Measurements from ENCODE around the gene DLGAP4. TPM values are rescaled to one million over a fixed set of nuclear protein-coding genes. Genes with fewer than 3 reads are reported as not detected.

Gene DLGAP4
- total and polyA plus RNA-seq, 9 of the 15 experiments (the other 6 are each of a cell fraction or from before 2014, with no cell fraction given) = 0.31 to 34.1 (median 4.5) TPM

GRCh38 chr20:36541227-36541767 lies 235.2 kb downstream of the DLGAP4 start, which contains the start of gene MYL9 (continued):
- TF ChIP-seq ZBTB8A (IDR thresholded peaks at IDR 0.05; ENCODE audit: partially characterized antibody) (no peak), JUNB (CRISPR knock-in tag; conservative IDR thresholded peaks at IDR 0.05) (no peak), NBN (IDR thresholded peaks at IDR 0.05; ENCODE audit: low read depth) (no peak), SMC3 (conservative IDR thresholded peaks at IDR 0.05; ENCODE audit: insufficient read depth, low read depth, low read length) (0 out of 2 replicates have a peak, but pooled peaks have one; percentile 3), RFX1 (IDR thresholded peaks at IDR 0.05) (no peak), KLF6 (CRISPR knock-in tag; IDR thresholded peaks at IDR 0.05; ENCODE audit: borderline replicate concordance) (no peak), NEUROD1 (IDR thresholded peaks at IDR 0.05; ENCODE audit: borderline replicate concordance, low read depth, low read length, partially characterized antibody) (no peak), ZNF197 (CRISPR knock-in tag; IDR thresholded peaks at IDR 0.05; ENCODE audit: low read depth) (no peak), MAFG (tag; conservative IDR thresholded peaks at IDR 0.05) (no peak), FOXK1 (CRISPR knock-in tag; IDR thresholded peaks at IDR 0.05; ENCODE audit: borderline replicate concordance) (no peak), FOS (IDR thresholded peaks at IDR 0.05; ENCODE audit: extremely low read depth, insufficient read length) (no peak), NFIC (IDR thresholded peaks at IDR 0.05) (peak; percentile 65), ZNF592 (IDR thresholded peaks at IDR 0.05) (no peak), ZBTB1 (CRISPR knock-in tag; IDR thresholded peaks at IDR 0.05; ENCODE audit: borderline replicate concordance, low read depth) (no peak), NR1H2 (CRISPR knock-in tag; IDR thresholded peaks at IDR 0.05) (no peak), CEBPG (CRISPR knock-in tag; IDR thresholded peaks at IDR 0.05) (no peak), CEBPG (tag; conservative IDR thresholded peaks at IDR 0.05 in 1 of 2, IDR thresholded peaks at IDR 0.05 in 1 of 2) (no peak), GTF2F1 (IDR thresholded peaks at IDR 0.05; ENCODE audit: low read depth, low read length) (no peak)
- TF ChIP-seq, protein P1, sequence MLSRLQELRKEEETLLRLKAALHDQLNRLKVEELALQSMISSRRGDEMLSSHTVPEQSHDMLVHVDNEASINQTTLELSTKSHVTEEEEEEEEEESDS (CRISPR knock-in tag; IDR thresholded peaks at IDR 0.05) = no peak
- TF ChIP-seq, protein P2, sequence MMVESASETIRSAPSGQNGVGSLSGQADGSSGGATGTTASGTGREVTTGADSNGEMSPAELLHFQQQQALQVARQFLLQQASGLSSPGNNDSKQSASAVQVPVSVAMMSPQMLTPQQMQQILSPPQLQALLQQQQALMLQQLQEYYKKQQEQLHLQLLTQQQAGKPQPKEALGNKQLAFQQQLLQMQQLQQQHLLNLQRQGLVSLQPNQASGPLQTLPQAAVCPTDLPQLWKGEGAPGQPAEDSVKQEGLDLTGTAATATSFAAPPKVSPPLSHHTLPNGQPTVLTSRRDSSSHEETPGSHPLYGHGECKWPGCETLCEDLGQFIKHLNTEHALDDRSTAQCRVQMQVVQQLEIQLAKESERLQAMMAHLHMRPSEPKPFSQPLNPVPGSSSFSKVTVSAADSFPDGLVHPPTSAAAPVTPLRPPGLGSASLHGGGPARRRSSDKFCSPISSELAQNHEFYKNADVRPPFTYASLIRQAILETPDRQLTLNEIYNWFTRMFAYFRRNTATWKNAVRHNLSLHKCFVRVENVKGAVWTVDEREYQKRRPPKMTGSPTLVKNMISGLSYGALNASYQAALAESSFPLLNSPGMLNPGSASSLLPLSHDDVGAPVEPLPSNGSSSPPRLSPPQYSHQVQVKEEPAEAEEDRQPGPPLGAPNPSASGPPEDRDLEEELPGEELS (CRISPR knock-in tag; IDR thresholded peaks at IDR 0.05; ENCODE audit: borderline replicate concordance) = no peak
- TF ChIP-seq, protein P3, sequence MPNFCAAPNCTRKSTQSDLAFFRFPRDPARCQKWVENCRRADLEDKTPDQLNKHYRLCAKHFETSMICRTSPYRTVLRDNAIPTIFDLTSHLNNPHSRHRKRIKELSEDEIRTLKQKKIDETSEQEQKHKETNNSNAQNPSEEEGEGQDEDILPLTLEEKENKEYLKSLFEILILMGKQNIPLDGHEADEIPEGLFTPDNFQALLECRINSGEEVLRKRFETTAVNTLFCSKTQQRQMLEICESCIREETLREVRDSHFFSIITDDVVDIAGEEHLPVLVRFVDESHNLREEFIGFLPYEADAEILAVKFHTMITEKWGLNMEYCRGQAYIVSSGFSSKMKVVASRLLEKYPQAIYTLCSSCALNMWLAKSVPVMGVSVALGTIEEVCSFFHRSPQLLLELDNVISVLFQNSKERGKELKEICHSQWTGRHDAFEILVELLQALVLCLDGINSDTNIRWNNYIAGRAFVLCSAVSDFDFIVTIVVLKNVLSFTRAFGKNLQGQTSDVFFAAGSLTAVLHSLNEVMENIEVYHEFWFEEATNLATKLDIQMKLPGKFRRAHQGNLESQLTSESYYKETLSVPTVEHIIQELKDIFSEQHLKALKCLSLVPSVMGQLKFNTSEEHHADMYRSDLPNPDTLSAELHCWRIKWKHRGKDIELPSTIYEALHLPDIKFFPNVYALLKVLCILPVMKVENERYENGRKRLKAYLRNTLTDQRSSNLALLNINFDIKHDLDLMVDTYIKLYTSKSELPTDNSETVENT (CRISPR knock-in tag; IDR thresholded peaks at IDR 0.05) = no peak

Data from K562 (cell line).